GM18951 (cell line): ENCODE measurements around the gene CAMK1D.

Experiments used
- POLR2A ChIP-seq: IDR thresholded peaks from 4 replicates; pipeline ENCODE4 v1.6.1; 2011; ENCODE audit warnings: mild to moderate bottlenecking; ENCODE audit not compliant: insufficient read length, insufficient read depth; ENCODE audit errors: extremely low read depth
- in situ Hi-C: fragments of 300-500 bp; cut with MboI; formaldehyde crosslinking; loops from one replicate; pipeline ENCODE4 v1.12.0; 2022; ENCODE audit warnings: low sequenced_read_pairs, mixed read lengths, inconsistent platforms; ENCODE audit not compliant: unreplicated experiment

The CAMK1D gene

GRCh38 chr10:12615296-12616220, 266.2 kb downstream of the CAMK1D start:
- in situ Hi-C loops, result no loop called here
- no peak for TF ChIP-seq POLR2A

DNA sequence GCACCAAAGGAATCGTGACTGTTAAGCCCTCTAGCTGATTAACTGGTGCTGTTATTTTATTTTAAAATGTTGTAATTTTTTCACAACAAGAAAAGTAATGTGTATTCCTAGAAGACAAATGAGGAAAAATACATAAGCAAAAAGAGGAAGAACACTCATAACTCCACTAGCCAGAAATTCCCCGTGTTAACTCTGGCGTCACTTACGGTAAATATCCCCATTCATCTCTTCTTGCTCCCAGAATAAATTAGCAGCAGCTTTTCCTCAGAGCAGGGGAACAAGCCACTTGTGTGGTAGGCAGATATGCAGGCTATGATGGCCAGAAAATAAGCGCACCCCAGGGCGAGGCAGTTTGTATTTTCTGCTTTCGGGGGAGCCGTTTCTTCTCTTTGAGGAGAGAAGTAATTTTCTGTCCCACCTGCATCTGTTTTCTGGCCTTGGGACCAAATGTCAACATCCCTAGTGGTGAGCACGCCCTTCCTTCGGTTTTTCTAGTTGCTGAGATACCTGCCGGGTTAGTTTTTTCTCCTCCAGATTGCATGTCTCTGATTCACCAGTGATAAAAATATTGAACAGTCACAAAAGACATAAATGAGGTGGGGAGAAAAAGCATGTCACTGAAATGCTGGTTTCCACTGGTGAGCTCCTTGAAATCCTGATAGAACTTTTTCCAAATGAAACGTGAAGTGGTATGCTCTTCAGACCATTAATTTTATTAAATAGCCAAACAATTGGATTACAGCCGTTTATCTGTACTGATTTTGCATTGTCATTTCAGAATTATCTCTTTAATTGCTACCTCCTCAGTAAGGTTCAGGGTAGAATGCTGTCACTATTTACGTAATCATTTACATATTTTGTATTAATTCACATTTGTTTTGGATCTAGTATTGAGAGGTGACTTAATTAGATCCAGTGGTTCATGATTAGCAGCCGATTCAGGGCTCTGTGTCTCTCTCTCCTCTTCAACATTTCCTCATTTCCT, 268.1 kb downstream of the CAMK1D start:
- in situ Hi-C loops, result no loop called here
- no peak for TF ChIP-seq POLR2A

- no peak for TF ChIP-seq POLR2A
- in situ Hi-C loops, result no loop called here
These were observed 272.7 kb downstream of the CAMK1D start for GRCh38 chr10:12622016-12622415.

GRCh38 chr10:12622691-12623090, 273.3 kb downstream of the CAMK1D start:
- TF ChIP-seq POLR2A, result no peak

GRCh38 chr10:12625393-12626023, 276.2 kb downstream of the CAMK1D start:
- TF ChIP-seq POLR2A, result no peak
- in situ Hi-C loops, result no loop called here

More at GRCh38 chr10:12622691-12623090, 273.3 kb downstream of the CAMK1D start:
- in situ Hi-C loops, result no loop called here

GRCh38 chr10:12628153-12628552, 278.8 kb downstream of the CAMK1D start:
- TF ChIP-seq POLR2A, result no peak
- in situ Hi-C loops, result no loop called here

GRCh38 chr10:12628964-12629766, 279.8 kb downstream of the CAMK1D start:
- TF ChIP-seq POLR2A, result no peak
- in situ Hi-C loops, result no loop called here

DNA sequence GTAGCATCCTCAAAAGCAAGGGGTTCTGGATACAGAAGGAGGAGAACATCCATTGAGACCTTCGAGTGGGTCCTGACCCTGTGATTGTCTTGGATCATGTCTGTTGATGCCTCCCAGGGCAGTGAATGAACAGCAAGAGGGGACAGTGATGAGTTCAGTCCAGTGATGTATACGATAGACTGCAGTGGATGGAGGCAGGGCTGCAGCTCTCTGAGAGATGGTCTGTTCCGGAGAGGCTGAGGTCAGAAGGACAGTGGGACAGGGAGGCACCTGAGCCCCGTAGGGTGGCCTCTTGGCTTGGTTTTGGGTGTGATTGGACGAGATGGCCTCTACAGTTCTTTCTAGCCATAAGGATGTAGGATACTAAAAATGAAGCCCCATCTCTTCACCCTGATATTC, 280.4 kb downstream of the CAMK1D start:
- TF ChIP-seq POLR2A, result no peak
- in situ Hi-C loops, result no loop called here

DNA sequence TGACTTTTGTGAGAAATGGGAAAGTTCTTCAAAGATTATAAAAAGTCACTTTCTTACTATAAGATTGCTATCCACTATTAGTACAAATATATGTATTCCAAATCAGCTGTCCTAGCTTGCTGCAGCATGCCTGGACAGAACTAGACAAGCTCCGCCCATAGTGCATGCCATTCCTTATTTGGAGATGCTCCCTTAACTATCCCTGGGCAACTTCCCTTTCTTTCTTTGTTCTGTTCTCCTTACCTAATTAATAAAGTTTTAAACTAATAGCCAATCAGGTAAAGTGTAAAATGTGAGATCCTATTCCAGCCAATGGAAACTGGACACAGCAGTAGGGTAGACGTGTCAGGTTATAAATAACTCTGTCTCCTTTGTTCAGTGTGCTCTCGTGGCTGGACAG, 281.9 kb downstream of the CAMK1D start:
- in situ Hi-C loops, result no loop called here
- TF ChIP-seq POLR2A, result no peak

DNA sequence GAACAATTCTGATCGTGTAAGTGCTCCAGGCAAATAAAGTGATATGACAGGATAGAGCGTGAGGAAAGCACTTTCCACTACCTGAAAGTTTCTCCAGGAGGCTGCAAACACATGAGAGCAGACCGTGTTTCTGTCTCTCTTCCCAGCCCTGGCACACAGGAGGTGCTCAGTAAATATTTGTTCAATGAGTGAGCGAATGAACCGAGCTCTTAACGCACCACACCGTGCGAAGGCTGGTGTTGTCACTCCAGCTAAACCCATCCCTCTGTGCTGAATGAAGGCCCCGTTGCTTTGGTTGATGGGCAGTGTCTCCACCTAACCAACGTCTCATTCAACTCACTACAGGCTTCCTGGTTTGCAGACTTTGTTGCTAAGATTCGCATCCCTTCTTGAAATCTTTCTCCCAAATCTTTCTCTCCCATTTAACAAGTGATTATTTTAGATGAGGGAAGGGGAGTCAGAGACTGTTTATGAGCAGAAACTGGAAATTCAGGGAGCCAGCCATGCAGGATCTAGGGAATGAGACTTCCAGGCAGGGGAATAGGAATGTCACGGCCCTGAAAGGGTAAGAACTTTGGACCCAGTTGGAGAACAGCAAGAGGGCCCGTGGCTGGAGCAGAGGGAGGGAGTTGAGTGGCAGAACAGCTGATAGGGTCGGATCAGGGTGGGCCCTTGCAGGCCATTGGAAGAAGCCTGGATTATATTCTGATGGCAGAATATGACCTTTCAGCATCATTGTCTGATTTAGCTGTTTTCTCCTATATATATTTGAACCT, 282.6 kb downstream of the CAMK1D start:
- TF ChIP-seq POLR2A, result no peak
- in situ Hi-C loops, result no loop called here

DNA sequence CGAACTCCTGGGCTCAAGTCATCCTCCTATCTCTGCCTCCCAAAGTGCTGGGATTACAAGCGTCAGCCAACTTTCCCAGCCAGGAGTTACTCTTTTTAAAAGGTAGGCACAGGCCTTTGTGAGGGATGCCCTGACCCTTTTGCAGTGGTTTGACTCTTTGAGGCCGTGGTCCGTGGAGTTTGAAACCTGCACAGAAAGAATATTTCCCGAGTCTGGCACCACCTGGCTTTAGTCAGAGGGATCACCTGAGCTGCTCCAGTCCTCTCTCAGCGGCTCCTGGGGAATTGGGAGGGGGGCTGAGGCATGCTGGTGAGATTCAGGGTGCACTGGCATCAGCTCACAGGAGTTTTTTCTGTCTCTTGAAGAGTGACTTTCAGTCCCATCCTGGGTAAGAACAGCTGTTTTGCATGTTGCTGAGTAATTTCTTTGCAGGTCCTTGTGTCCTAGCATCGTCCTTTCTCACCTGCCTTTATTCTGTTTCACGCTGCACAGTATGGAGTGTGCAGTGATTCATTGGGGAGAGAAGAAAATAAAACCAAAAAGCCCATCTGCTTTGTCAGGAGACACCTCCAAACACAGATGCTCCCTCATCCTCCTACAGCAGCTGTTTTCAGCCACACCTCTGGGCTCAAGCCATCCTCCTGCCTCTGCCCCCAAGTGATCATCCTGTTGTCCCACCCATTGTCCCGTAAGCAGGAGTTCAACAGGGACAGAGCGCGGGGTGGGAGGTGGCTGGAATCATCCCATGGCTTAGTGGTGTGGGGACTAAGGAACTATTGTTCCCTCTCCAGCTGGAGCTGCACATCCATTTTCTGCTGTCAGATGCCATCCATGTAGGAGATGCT, 284.7 kb downstream of the CAMK1D start:
- in situ Hi-C loops, result no loop called here
- no peak for TF ChIP-seq POLR2A
